ENCODE data around the gene BTG4.

Gene BTG4

DNA sequence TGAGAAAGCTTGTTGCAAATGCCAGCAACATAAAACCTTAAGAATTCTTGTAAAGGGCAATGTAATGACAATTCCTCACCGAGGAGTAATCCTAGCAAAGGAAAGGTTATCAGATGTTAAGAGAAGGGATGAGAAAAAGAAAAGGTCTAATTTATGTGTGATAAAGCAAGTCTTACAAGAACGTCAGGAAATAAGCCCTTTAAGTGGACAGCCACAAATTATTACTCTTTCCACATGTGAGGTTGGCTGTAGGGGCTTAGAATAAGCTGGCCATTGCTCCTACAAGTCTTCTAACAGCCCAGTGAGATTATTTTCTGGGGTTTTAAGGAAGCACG, 37.6 kb upstream of the BTG4 start:
- no peak for TF ChIP-seq TAF1 (IDR thresholded peaks at IDR 0.05; ENCODE audit: borderline replicate concordance, insufficient read depth, low read length)
- TF ChIP-seq, protein P1, sequence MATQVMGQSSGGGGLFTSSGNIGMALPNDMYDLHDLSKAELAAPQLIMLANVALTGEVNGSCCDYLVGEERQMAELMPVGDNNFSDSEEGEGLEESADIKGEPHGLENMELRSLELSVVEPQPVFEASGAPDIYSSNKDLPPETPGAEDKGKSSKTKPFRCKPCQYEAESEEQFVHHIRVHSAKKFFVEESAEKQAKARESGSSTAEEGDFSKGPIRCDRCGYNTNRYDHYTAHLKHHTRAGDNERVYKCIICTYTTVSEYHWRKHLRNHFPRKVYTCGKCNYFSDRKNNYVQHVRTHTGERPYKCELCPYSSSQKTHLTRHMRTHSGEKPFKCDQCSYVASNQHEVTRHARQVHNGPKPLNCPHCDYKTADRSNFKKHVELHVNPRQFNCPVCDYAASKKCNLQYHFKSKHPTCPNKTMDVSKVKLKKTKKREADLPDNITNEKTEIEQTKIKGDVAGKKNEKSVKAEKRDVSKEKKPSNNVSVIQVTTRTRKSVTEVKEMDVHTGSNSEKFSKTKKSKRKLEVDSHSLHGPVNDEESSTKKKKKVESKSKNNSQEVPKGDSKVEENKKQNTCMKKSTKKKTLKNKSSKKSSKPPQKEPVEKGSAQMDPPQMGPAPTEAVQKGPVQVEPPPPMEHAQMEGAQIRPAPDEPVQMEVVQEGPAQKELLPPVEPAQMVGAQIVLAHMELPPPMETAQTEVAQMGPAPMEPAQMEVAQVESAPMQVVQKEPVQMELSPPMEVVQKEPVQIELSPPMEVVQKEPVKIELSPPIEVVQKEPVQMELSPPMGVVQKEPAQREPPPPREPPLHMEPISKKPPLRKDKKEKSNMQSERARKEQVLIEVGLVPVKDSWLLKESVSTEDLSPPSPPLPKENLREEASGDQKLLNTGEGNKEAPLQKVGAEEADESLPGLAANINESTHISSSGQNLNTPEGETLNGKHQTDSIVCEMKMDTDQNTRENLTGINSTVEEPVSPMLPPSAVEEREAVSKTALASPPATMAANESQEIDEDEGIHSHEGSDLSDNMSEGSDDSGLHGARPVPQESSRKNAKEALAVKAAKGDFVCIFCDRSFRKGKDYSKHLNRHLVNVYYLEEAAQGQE (IDR thresholded peaks at IDR 0.05; ENCODE audit: insufficient read depth in 1 of 2, low read depth in 2 of 2, low read length in 2 of 2) = no peak
- TF ChIP-seq POLR2AphosphoS5 (IDR thresholded peaks at IDR 0.05; ENCODE audit: low read depth, low read length) = no peak

DNA sequence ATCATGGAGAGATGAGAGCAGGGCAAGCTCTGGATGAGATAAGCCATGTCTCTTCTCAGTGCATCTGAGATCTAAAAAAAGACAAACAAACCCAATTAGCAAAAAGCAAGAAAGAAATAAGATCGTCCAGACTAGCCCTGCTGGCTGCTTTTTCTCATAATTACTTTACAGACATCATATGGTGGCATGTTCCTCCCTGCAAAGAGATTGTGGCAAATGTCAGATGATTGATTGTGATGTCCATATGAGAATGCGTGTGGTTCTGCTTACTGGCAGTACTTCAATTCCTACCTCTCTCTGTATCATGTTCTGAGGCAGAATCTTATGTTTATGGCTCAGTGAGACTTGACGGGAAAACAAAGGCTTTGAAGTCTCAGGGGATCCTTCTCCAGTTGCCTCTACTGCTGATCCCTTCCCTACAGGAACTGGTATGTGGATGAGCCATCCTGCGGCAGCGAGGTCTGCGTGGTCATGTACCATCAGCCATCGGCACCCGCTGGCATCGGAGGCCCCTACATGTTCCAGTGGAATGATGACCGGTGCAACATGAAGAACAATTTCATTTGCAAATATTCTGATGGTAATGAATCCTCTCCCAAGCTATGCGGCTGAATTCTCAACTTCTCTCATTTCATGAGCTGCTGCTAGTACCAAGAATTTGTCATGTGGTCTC, 37.1 kb upstream of the BTG4 start:
- TF ChIP-seq, protein P1 (IDR thresholded peaks at IDR 0.05; ENCODE audit: insufficient read depth in 1 of 2, low read depth in 2 of 2, low read length in 2 of 2) = no peak
- TF ChIP-seq SIN3A (IDR thresholded peaks at IDR 0.05; ENCODE audit: borderline replicate concordance, insufficient read depth, low read length) (no peak), FOXP2 (optimal IDR thresholded peaks at IDR 0.05; ENCODE audit: borderline replicate concordance, extremely low read depth, extremely low read length, insufficient read depth) (no peak), TAF1 (IDR thresholded peaks at IDR 0.05; ENCODE audit: borderline replicate concordance, insufficient read depth, low read length) (no peak), POLR2AphosphoS5 (IDR thresholded peaks at IDR 0.05; ENCODE audit: low read depth, low read length) (no peak)

DNA sequence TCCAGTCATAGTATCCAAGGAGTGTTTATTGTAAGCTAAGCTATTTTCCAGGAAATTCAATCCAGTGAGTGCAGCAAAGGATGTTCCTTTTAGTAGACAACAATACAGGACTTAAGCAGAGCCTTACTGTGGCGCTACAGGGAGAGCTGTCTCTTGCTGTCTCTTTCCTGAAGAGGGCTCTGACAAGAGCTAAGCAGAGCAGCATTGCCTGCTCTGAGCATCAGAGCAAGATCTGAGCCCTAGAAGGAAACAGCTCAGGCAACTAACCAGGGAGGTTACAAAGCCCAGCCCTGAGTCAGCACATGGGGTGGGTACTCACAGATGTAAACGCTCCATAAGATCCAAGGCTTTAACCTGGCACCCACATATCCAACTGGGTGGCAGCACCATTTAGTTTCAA, 36.3 kb upstream of the BTG4 start:
- TF ChIP-seq FOXP2 (optimal IDR thresholded peaks at IDR 0.05; ENCODE audit: borderline replicate concordance, extremely low read depth, extremely low read length, insufficient read depth) (no peak), TAF1 (IDR thresholded peaks at IDR 0.05; ENCODE audit: borderline replicate concordance, insufficient read depth, low read length) (no peak), POLR2AphosphoS5 (IDR thresholded peaks at IDR 0.05; ENCODE audit: low read depth, low read length) (no peak), SIN3A (IDR thresholded peaks at IDR 0.05; ENCODE audit: borderline replicate concordance, insufficient read depth, low read length) (no peak)
- TF ChIP-seq, protein P1 (IDR thresholded peaks at IDR 0.05; ENCODE audit: insufficient read depth in 1 of 2, low read depth in 2 of 2, low read length in 2 of 2) = no peak

DNA sequence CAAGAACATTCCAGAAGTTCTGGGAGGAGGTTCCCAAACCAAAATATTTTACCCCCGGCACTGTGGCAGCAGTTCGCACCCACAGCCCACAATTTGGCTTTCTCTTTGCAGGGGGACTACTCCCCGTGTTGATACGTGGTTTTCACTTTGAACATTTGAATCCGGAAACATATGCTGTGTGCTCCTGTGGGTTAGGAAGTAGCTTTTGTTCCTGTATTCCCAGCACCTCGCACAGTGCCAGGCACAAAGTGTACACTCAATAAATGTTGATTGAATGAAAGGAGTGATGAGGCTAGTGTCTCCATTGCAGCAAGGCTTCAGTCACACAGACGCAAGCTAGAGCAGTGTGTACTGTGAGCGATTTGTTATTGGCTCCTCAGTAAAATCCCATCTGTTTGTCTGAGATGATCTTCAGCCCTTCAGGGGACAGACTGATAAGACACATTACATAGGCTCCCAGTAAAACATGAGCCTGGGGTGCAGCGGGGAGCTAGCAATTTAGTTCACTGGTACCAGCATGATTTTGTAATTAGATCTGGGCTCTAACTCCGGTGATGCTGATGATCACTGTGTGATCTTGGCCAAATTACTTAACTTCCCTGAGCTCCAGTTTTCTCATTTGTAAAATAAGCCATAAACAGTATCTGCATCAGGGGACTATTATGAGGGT, 30.6 kb upstream of the BTG4 start:
- TF ChIP-seq SIN3A (IDR thresholded peaks at IDR 0.05; ENCODE audit: borderline replicate concordance, insufficient read depth, low read length) (no peak), FOXP2 (optimal IDR thresholded peaks at IDR 0.05; ENCODE audit: borderline replicate concordance, extremely low read depth, extremely low read length, insufficient read depth) (no peak), TAF1 (IDR thresholded peaks at IDR 0.05; ENCODE audit: borderline replicate concordance, insufficient read depth, low read length) (no peak), POLR2AphosphoS5 (IDR thresholded peaks at IDR 0.05; ENCODE audit: low read depth, low read length) (no peak)
- TF ChIP-seq, protein P1 (IDR thresholded peaks at IDR 0.05; ENCODE audit: insufficient read depth in 1 of 2, low read depth in 2 of 2, low read length in 2 of 2) = no peak

Measured in PFSK-1 (cell line).